SH-SY5Y (cell line): ENCODE results near the gene IER5L.

ENCODE experiments used
- GATA2 ChIP-seq: IDR thresholded peaks from 2 replicates; pipeline ENCODE4 v1.6.1; 2011; ENCODE audit warnings: mild to moderate bottlenecking, low read depth, low read length
- GATA3 ChIP-seq: IDR thresholded peaks from 2 replicates; pipeline ENCODE4 v1.6.1; 2011; ENCODE audit warnings: low read depth, mild to moderate bottlenecking, low read length, moderate library complexity

DNA sequence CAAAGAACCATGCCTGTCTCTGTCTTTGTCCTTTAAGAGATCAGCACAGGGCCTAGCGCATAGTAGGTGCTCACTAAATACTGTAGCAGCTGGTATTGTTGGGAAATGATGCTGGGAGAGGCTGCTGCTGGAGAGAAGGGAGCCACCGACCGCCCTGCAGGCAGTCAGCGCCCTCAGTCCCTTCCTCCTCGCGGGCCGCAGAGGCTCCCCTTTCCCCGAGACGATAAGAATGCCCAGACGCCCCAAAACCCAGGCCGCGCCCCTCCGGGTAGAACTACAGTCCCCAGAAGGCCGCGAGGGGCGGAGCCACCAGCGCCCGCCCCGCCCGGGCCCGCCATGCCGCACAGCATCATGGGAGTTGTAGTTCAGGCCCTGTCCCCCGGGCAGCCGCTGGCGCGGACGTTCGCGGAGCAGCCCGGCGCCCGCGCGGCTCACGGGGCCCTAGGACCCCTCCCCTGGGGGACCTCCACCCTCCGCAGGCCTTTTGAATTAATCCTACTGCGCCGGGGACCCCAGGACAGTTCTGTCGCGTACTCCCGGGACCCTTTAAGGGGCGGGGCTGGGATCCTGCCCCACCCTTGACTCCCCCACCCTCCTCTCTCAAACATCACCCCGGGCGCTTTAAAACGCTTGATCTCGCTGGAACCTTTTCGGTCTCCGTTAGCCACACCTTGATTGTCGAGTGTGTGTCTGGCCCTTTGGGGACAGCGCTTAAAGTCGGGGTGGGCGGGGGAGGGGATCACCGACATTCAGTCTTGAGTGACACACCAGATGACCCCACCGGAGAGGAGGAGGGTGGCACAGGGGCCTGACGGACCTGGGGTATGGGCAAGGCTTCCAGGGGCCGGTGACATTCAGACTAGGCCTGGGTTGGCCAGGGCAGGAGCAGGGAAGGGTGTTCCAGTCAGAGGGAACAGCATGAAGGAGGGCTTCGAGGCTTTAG, 24.8 kb upstream of the IER5L start:
- no peak for TF ChIP-seq GATA2
- TF ChIP-seq GATA3, result no peak
